IMR-90 (cell line): ENCODE measurements around the gene MAS1L. TPM values are rescaled to one million over a fixed set of nuclear protein-coding genes. Genes with fewer than 3 reads are reported as not detected.

ENCODE experiments used
- ATAC-seq: fragments of 200-7000 bp; cut with Tn5 transposase; 2 replicates; pipeline ENCODE4 v1.9.1; 2020; ENCODE audit warnings: low read depth, mild to moderate bottlenecking, moderate library complexity
- BruUV-seq: library from RNA; stranded (reverse); fragments of 400-500 nt; replicated peaks from 2 replicates; lab custom pipeline; 2021; lab: Mats Ljungman, UMichigan
- CTCF ChIA-PET: fragments of 300-600 bp; formaldehyde crosslinking; extraction: SDS; loops from one replicate; lab custom pipeline; 2021; ENCODE audit warnings: antibody characterized with exemption; lab: Yijun Ruan, JAX
- POLR2A ChIA-PET: fragments of 300-600 bp; sonication (Branson Sonifier 250); formaldehyde crosslinking; loops from one replicate; lab custom pipeline; 2022; ENCODE audit warnings: antibody characterized with exemption; ENCODE audit not compliant: unreplicated experiment; lab: Charles Lee
- DNase-seq: peaks from one replicate; pipeline ENCODE4 v3.0.0; 2013
- H2AFZ ChIP-seq: replicated peaks from 2 replicates; pipeline ENCODE3; 2013; ENCODE audit warnings: low read length, mild to moderate bottlenecking; ENCODE audit not compliant: poor library complexity
- H2AK5ac ChIP-seq: 2 replicates; pipeline ENCODE4 v1.6.1; 2013; ENCODE audit warnings: low read depth, low read length, inconsistent platforms
- H2AK9ac ChIP-seq: replicated peaks from 2 replicates; pipeline ENCODE3; 2013; ENCODE audit warnings: mild to moderate bottlenecking, low read depth, low read length, moderate library complexity; ENCODE audit not compliant: poor library complexity
- H2BK120ac ChIP-seq: 2 replicates; pipeline ENCODE4 v1.6.1; 2013; ENCODE audit warnings: low read depth, low read length, inconsistent platforms
- H2BK15ac ChIP-seq: 3 replicates; pipeline ENCODE4 v1.6.1; 2013; ENCODE audit warnings: low read depth, low read length, inconsistent platforms
- H2BK20ac ChIP-seq: 2 replicates; pipeline ENCODE4 v1.6.1; 2013; ENCODE audit warnings: low read depth, mild to moderate bottlenecking, inconsistent platforms, low read length, moderate library complexity
- H2BK5ac ChIP-seq: 2 replicates; pipeline ENCODE4 v1.6.1; 2013; ENCODE audit warnings: mild to moderate bottlenecking, low read depth, low read length, inconsistent platforms; ENCODE audit not compliant: poor library complexity, severe bottlenecking
- H3K14ac ChIP-seq: replicated peaks from 2 replicates; pipeline ENCODE4 v1.6.1; 2013; ENCODE audit warnings: low read depth, low read length, inconsistent platforms
- H3K18ac ChIP-seq: 2 replicates; pipeline ENCODE4 v1.6.1; 2013; ENCODE audit warnings: low read depth, low read length, control low read depth
- H3K23ac ChIP-seq: 2 replicates; pipeline ENCODE4 v1.6.1; 2013; ENCODE audit warnings: low read depth, low read length, inconsistent platforms
- H3K27ac ChIP-seq: 2 replicates; pipeline ENCODE4 v1.5.1; 2013; ENCODE audit warnings: mild to moderate bottlenecking, control low read depth, low read length; ENCODE audit not compliant: insufficient read depth
- H3K27me3 ChIP-seq: 2 replicates; pipeline ENCODE4 v1.6.1; 2013; ENCODE audit warnings: low read length; ENCODE audit not compliant: control insufficient read depth, insufficient read depth
- H3K36me3 ChIP-seq: 2 replicates; pipeline ENCODE4 v1.6.1; 2013; ENCODE audit warnings: low read length, mixed read lengths; ENCODE audit not compliant: control insufficient read depth, insufficient read depth
- H3K4ac ChIP-seq: 2 replicates; pipeline ENCODE4 v1.6.1; 2013; ENCODE audit warnings: low read depth, low read length, inconsistent platforms
- H3K4me1 ChIP-seq: 2 replicates; pipeline ENCODE4 v1.6.1; 2013; ENCODE audit warnings: low read length, mixed read lengths; ENCODE audit not compliant: control insufficient read depth, insufficient read depth
- H3K4me2 ChIP-seq: 2 replicates; pipeline ENCODE4 v1.6.1; 2013; ENCODE audit warnings: low read depth, mild to moderate bottlenecking, control low read depth, low read length, moderate library complexity
- H3K4me3 ChIP-seq: 2 replicates; pipeline ENCODE4 v1.5.1; 2013; ENCODE audit warnings: low read depth, mild to moderate bottlenecking, control low read depth, low read length, moderate library complexity; ENCODE audit not compliant: insufficient read depth
- H3K56ac ChIP-seq: 2 replicates; pipeline ENCODE4 v1.6.1; 2013; ENCODE audit warnings: low read length, inconsistent platforms; ENCODE audit not compliant: insufficient read depth; ENCODE audit errors: extremely low read depth
- H3K79me1 ChIP-seq, 2 experiments: 2 replicates each; pipeline ENCODE4 v1.6.1; 2013; ENCODE audit warnings: low read length in 2 of 2, inconsistent platforms in 1 of 2, low read depth in 1 of 2
- H3K9ac ChIP-seq: 2 replicates; pipeline ENCODE4 v1.6.1; 2013; ENCODE audit warnings: low read depth, low read length, control low read depth
- H3K9me1 ChIP-seq: 2 replicates; pipeline ENCODE4 v1.6.1; 2013; ENCODE audit warnings: low read length, inconsistent platforms; ENCODE audit not compliant: insufficient read depth
- H3K9me3 ChIP-seq: 2 replicates; pipeline ENCODE4 v1.6.1; 2013; ENCODE audit warnings: low read length; ENCODE audit not compliant: control insufficient read depth, insufficient read depth
- H4K20me1 ChIP-seq: 2 replicates; pipeline ENCODE4 v1.6.1; 2013; ENCODE audit warnings: low read length, inconsistent platforms; ENCODE audit not compliant: insufficient read depth
- H4K5ac ChIP-seq: 2 replicates; pipeline ENCODE4 v1.6.1; 2013; ENCODE audit warnings: mild to moderate bottlenecking, low read depth, low read length, control low read depth
- H4K8ac ChIP-seq, 2 experiments: 2 replicates each; pipeline ENCODE4 v1.6.1; 2013; ENCODE audit warnings: low read depth in 2 of 2, low read length in 2 of 2, control low read depth in 1 of 2, inconsistent platforms in 1 of 2
- H4K91ac ChIP-seq: 2 replicates; pipeline ENCODE4 v1.6.1; 2013; ENCODE audit warnings: low read depth, low read length, inconsistent platforms; ENCODE audit not compliant: insufficient read depth
- BHLHE40 ChIP-seq: fragments of 150-350 bp; IDR thresholded peaks from 2 replicates; pipeline ENCODE4 v1.6.1; 2016; ENCODE audit warnings: mild to moderate bottlenecking, low read depth, low read length
- FOS ChIP-seq: fragments of 150-350 bp; IDR thresholded peaks from 2 replicates; pipeline ENCODE4 v1.6.1; 2016; ENCODE audit warnings: low read depth, low read length
- MAZ ChIP-seq: IDR thresholded peaks from 2 replicates; pipeline ENCODE4 v1.6.1; 2012; ENCODE audit warnings: low read depth, mild to moderate bottlenecking, low read length, improper control_type of control experiment, moderate library complexity, borderline replicate concordance
- RCOR1 ChIP-seq: IDR thresholded peaks from 2 replicates; pipeline ENCODE4 v1.6.1; 2012; ENCODE audit warnings: mild to moderate bottlenecking, low read length, improper control_type of control experiment; ENCODE audit not compliant: insufficient replicate concordance
- RFX5 ChIP-seq: IDR thresholded peaks from 2 replicates; pipeline ENCODE4 v1.8.0; 2012; ENCODE audit warnings: low read depth, mild to moderate bottlenecking, low read length, moderate library complexity
- WGBS, 2 experiments: methylation state at CpG; one replicate each; pipeline versions ENCODE4 v1.1.5 to v1.1.7; 2013; ENCODE audit warnings: missing lambda C conversion rate in 2 of 2; ENCODE audit not compliant: insufficient read length in 1 of 2; ENCODE audit errors: extremely low coverage in 2 of 2; 5-methylcytosine and 5-hydroxymethylcytosine counted together
- dilution Hi-C: fragments of 300-500 bp; cut with HindIII; formaldehyde crosslinking; loops from one replicate; pipeline ENCODE4 v1.14.3; 2018; ENCODE audit warnings: low sequenced_read_pairs; ENCODE audit not compliant: unreplicated experiment
- in situ Hi-C: fragments of 300-500 bp; cut with MboI; formaldehyde crosslinking; loops from 3 replicates; pipeline ENCODE4 v1.14.3; 2019; ENCODE audit warnings: low sequenced_read_pairs, inconsistent platforms, mixed read lengths
- intact Hi-C: fragments of 100-400 bp; cut with micrococcal nuclease; formaldehyde crosslinking; loops from 2 replicates; pipeline ENCODE4 v1.10.0; 2022
- polyA plus RNA-seq, 3 experiments: library from polyadenylated mRNA; depleted of rRNA; stranded (reverse); fragments of >200 nt; gene quantifications; 2 replicates each; pipeline ENCODE4 v1.2.3, GENCODE V29; 2012; ENCODE audit warnings: low replicate concordance in 1 of 3
- total RNA-seq: library from RNA; depleted of rRNA; stranded (reverse); fragments of >200 nt; gene quantifications from 2 replicates; pipeline ENCODE4 v1.2.3, GENCODE V29; 2012
- TF ChIP-seq, protein P1 (sequence below): conservative IDR thresholded peaks from 2 replicates; pipeline ENCODE4 v1.5.1; 2012; ENCODE audit warnings: mild to moderate bottlenecking, low read depth, low read length, improper control_type of control experiment

Gene MAS1L
- total and polyA plus RNA-seq, 2 of the 4 experiments (the other 2 are of a cell fraction): not detected

DNA sequence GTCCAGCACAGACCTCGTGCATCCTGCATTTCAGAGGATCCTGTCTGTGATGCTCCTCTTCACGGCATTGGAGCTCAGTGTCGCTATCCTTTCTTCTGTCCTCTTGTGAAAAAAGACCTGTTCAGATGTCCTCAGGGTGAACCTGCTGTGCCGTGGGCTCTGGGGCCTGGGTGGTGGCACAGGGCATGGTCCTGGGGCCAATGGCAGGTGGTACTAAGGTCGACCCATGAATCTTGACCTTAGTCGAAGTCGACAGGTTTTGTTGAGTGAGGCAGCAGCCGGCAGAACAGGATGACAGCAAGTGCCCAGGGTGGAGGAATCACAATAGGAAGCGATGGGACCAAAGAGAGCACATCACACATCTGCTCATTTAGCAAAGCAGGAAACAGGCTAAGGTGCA, 22.0 kb upstream of the MAS1L start:
- no peak overlapping the region for H2AK9ac ChIP-seq
- H3K4ac ChIP-seq: no peak overlapping the region
- no TSS peak for BruUV-seq
- H3K23ac ChIP-seq: no peak overlapping the region
- no peaks in the 10 kb centered on the region for H3K79me1 ChIP-seq
- no peaks in the 10 kb centered on the region for H3K27me3 ChIP-seq
- no peak overlapping the region for H2AK5ac ChIP-seq
- peaks cover 9% of the 10 kb centered on the region; the same call in 1 of the 2 replicates for H3K9me3 ChIP-seq
- whole genome bisulfite sequencing, 2 experiments: 60% methylated on average over 6 of the region's 9 CpGs; no CpG with 5 or more reads in 1 of the 2 experiments
- H3K14ac ChIP-seq: no peak overlapping the region
- no peak overlapping the region for H3K9ac ChIP-seq
- no peak overlapping the region for H4K8ac ChIP-seq
- H2BK15ac ChIP-seq: no peak overlapping the region
- no peak overlapping the region for H2BK20ac ChIP-seq
- dilution Hi-C loops: no loop called here
- no peak overlapping the region for H3K4me3 ChIP-seq
- intact Hi-C loops: no loop called here
- H4K20me1 ChIP-seq: no peaks in the 10 kb centered on the region
- TF ChIP-seq RCOR1 (no peak), RFX5 (no peak), BHLHE40 (no peak), FOS (no peak), MAZ (no peak)
- TF ChIP-seq, protein P1, sequence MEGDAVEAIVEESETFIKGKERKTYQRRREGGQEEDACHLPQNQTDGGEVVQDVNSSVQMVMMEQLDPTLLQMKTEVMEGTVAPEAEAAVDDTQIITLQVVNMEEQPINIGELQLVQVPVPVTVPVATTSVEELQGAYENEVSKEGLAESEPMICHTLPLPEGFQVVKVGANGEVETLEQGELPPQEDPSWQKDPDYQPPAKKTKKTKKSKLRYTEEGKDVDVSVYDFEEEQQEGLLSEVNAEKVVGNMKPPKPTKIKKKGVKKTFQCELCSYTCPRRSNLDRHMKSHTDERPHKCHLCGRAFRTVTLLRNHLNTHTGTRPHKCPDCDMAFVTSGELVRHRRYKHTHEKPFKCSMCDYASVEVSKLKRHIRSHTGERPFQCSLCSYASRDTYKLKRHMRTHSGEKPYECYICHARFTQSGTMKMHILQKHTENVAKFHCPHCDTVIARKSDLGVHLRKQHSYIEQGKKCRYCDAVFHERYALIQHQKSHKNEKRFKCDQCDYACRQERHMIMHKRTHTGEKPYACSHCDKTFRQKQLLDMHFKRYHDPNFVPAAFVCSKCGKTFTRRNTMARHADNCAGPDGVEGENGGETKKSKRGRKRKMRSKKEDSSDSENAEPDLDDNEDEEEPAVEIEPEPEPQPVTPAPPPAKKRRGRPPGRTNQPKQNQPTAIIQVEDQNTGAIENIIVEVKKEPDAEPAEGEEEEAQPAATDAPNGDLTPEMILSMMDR: no peak
- H4K5ac ChIP-seq: no peak overlapping the region
- H3K56ac ChIP-seq: no peak overlapping the region
- no peak overlapping the region for H3K18ac ChIP-seq
- no peaks in the 10 kb centered on the region for H3K9me1 ChIP-seq
- H3K27ac ChIP-seq: no peak overlapping the region
- in situ Hi-C loops: no loop called here
- no peaks in the 10 kb centered on the region for H3K36me3 ChIP-seq
- H2BK5ac ChIP-seq: no peak overlapping the region
- ChIA-PET CTCF (no interaction called here), POLR2A (no interaction called here)
- no peak overlapping the region for H3K4me2 ChIP-seq
- H4K91ac ChIP-seq: no peak overlapping the region
- H3K4me1 ChIP-seq: no peaks in the 10 kb centered on the region
- H2AFZ ChIP-seq: no peak overlapping the region
- no peak overlapping the region for H2BK120ac ChIP-seq
- ATAC-seq: no peak
- DNase-seq: no peak
